Endothelial cell (in vitro differentiated cells): Measurements from ENCODE around the gene CHRNA4. TPM values are rescaled to one million over a fixed set of nuclear protein-coding genes. Genes with fewer than 3 reads are reported as not detected.

ENCODE experiments used
- DNase-seq: peaks from one replicate; pipeline ENCODE4 v3.0.0; 2021; ENCODE audit warnings: low spot score
- H3K27ac Mint-ChIP-seq: one replicate; pipeline ENCODE4 v1.8.0; 2021; ENCODE audit warnings: mixed read lengths, inconsistent platforms; ENCODE audit not compliant: unreplicated experiment
- H3K27me3 Mint-ChIP-seq: one replicate; pipeline ENCODE4 v1.8.0; 2021; ENCODE audit warnings: mild to moderate bottlenecking, moderate library complexity, mixed read lengths, inconsistent platforms; ENCODE audit not compliant: unreplicated experiment
- H3K36me3 Mint-ChIP-seq: one replicate; pipeline ENCODE4 v1.8.0; 2021; ENCODE audit warnings: mild to moderate bottlenecking, low read depth, mixed read lengths, inconsistent platforms; ENCODE audit not compliant: unreplicated experiment
- H3K4me1 Mint-ChIP-seq: one replicate; pipeline ENCODE4 v1.8.0; 2021; ENCODE audit warnings: mild to moderate bottlenecking, mixed read lengths, inconsistent platforms; ENCODE audit not compliant: unreplicated experiment
- H3K4me3 Mint-ChIP-seq: one replicate; pipeline ENCODE4 v1.8.0; 2021; ENCODE audit warnings: mild to moderate bottlenecking, mixed read lengths, inconsistent platforms; ENCODE audit not compliant: unreplicated experiment
- H3K9me3 Mint-ChIP-seq: one replicate; pipeline ENCODE4 v1.8.0; 2021; ENCODE audit warnings: mixed read lengths, inconsistent platforms; ENCODE audit not compliant: unreplicated experiment
- total RNA-seq: library from RNA; stranded (reverse); fragmentation: NEBNext Ultra II Directional; extraction: Animal tissue kit (Norgen Biotek cat#: 25700); gene quantifications from one replicate; pipeline ENCODE4 v1.2.1, GENCODE V29; 2021; ENCODE audit not compliant: unreplicated experiment
- TF ChIP-seq, protein P1 (sequence below): fragments of 200-600 bp; sonication (generic); IDR thresholded peaks from one replicate; pipeline ENCODE4 v1.5.0; 2021; ENCODE audit warnings: antibody characterized with exemption; ENCODE audit not compliant: unreplicated experiment

CHRNA4 gene
- total RNA-seq, 1 donor from 2014 or later: 2.6 TPM

DNA sequence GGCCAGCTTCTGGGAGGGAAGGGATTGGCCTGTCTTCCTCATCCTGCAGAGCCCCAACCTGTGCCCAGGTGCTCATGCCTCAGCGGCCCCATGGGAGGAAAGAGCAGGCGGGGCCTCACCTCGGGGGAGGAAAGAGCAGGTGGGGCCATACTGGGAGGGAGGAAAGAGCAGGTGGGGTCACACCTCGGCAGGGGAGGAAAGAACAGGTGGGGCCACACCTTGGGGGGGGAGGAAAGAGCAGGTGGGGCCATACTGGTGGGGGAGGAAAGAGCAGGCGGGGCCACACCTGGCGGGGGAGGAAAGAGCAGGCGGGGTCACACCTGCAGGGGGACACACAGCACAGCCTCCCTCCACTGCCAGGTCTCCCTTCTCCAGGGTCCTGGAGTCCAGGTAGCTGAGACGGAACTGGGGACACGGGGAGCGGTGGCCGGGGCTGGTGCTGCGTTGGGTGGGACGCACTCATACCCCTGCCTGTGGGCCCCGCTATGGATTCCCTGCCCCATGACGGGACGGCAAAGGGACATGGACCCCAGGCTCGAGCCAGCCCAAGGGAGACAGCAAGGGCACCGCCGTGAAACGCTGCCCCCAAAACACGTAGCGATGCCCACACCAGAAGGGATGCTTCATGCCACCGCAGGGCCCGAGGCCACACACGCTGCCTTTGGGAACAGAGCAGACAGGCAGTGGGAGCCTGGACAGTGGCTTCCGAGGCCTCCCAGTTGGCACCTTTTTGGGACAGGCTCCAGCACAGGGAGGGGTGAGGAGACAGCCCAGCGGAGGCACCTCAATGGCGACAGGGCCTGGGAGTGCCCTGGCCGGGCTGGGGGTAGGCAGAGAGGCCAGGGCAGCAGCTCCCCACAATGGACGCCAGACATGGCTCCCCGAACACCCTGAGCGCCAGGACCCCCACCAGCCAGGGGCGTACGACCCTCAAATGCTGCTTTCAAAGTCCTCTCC is 43.3 kb upstream of the CHRNA4 start:
- H3K4me3 Mint-ChIP-seq: no peak overlapping the region
- no peaks in the 10 kb centered on the region for H3K36me3 Mint-ChIP-seq

GRCh38 chr20:63403403-63404105 is 42.4 kb upstream of the CHRNA4 start:
- Mint-ChIP-seq H3K4me1 (no peaks in the 10 kb centered on the region), H3K36me3 (no peaks in the 10 kb centered on the region), H3K27ac (no peak overlapping the region), H3K9me3 (no peaks in the 10 kb centered on the region), H3K4me3 (no peak overlapping the region), H3K27me3 (peaks cover 15% of the 10 kb centered on the region)
- TF ChIP-seq, protein P1, sequence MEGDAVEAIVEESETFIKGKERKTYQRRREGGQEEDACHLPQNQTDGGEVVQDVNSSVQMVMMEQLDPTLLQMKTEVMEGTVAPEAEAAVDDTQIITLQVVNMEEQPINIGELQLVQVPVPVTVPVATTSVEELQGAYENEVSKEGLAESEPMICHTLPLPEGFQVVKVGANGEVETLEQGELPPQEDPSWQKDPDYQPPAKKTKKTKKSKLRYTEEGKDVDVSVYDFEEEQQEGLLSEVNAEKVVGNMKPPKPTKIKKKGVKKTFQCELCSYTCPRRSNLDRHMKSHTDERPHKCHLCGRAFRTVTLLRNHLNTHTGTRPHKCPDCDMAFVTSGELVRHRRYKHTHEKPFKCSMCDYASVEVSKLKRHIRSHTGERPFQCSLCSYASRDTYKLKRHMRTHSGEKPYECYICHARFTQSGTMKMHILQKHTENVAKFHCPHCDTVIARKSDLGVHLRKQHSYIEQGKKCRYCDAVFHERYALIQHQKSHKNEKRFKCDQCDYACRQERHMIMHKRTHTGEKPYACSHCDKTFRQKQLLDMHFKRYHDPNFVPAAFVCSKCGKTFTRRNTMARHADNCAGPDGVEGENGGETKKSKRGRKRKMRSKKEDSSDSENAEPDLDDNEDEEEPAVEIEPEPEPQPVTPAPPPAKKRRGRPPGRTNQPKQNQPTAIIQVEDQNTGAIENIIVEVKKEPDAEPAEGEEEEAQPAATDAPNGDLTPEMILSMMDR: no peak
- no peak for DNase-seq

More for the DNA sequence above, 43.3 kb upstream of the CHRNA4 start:
- Mint-ChIP-seq H3K27ac (no peak overlapping the region), H3K9me3 (no peaks in the 10 kb centered on the region), H3K27me3 (peaks cover 19% of the 10 kb centered on the region), H3K4me1 (no peaks in the 10 kb centered on the region)
- no peak for DNase-seq
- TF ChIP-seq, protein P1: no peak

DNA sequence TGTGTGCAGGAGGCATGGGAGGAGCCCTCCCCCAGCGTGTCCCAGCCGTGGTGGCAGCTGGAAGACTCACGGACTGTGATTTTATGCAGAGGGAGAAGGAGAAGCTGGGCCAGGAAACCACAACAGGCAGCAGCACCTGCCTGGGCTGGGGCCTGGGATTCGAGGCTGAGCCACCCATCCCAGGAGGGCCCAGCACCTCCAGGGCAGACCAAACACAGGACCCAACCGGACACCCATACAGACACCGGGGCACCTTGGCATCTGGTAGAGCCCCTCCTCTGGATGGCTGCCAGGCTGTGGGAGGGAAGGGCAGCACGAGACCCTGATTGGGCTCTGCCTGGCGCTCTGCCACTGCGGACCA is 41.7 kb upstream of the CHRNA4 start:
- DNase-seq: no peak
- H3K27ac Mint-ChIP-seq: no peak overlapping the region
- H3K4me3 Mint-ChIP-seq: no peak overlapping the region
- H3K9me3 Mint-ChIP-seq: no peaks in the 10 kb centered on the region
- H3K4me1 Mint-ChIP-seq: no peaks in the 10 kb centered on the region
- TF ChIP-seq, protein P1: no peak
- H3K27me3 Mint-ChIP-seq: peaks cover 15% of the 10 kb centered on the region
- H3K36me3 Mint-ChIP-seq: no peaks in the 10 kb centered on the region

GRCh38 chr20:63402181-63402859 is 41.2 kb upstream of the CHRNA4 start:
- peak overlapping the region; percentile 9 for H3K27ac Mint-ChIP-seq
- no peak overlapping the region for H3K4me3 Mint-ChIP-seq
- TF ChIP-seq, protein P1: no peak

More at GRCh38 chr20:63402181-63402859, 41.2 kb upstream of the CHRNA4 start:
- H3K9me3 Mint-ChIP-seq: no peaks in the 10 kb centered on the region
- H3K4me1 Mint-ChIP-seq: no peaks in the 10 kb centered on the region
- peaks cover 16% of the 10 kb centered on the region for H3K27me3 Mint-ChIP-seq
- no peak for DNase-seq
- H3K36me3 Mint-ChIP-seq: no peaks in the 10 kb centered on the region
